ENCODE results near the gene UBA7.

UBA7 gene

DNA sequence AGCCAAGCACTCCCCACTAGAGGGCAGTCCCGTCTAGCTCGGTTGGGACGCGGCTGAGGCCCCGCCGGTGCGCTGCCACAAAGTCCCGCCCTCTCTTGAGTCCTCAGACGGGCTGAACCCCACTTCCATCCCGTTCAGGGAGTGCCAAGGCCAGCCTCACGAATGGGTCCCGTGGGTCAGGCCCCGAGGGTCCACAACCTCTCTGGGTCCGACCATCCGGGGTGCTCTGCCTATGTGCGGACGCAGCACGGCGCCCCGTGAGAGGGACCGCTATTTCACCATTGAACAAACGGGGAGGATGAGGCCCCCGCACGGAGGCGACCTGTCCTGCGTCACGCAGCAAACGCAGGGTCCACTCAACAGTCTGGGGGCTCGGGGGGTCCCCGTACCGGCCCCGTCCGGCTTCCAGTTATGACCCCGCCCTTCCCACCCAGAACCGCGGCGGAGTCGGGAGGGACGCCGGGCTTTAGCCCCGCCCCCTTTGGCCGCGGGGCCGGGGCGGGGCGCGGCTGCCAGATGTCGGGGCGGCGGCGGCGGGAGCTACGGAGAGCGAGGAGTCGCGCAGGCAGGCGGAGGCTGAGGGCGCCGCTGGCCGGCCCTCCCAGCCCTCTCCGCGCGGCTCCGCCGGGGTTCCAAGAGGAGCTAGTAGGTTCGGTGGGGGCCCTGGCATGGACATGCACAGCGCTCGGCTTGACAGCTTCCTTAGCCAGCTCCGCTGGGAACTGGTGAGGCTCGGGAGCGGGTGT, 10.9 kb downstream of the UBA7 start, which contains the start of gene INKA1:
Gene INKA1, plus strand, starts transcription at position 543 of the 746 bp plus-strand sequence. Its CDS starts 132 bp downstream, at position 675.
- ATAC-seq (replicated peaks; ENCODE audit: extremely low read depth, poor library complexity, severe bottlenecking): peak; percentile 89
- peak; percentile 80 to 83 for DNase-seq (ENCODE audit: low spot score in 2 of 2)
- Mint-ChIP-seq H3K27me3 (no peaks in the 10 kb centered on the region), H3K9me3 (no peaks in the 10 kb centered on the region), H3K36me3 (ENCODE audit: insufficient read depth) (peaks cover 10% of the 10 kb centered on the region), H3K4me1 (peaks cover 29% of the 10 kb centered on the region), H3K27ac (ENCODE audit: low read depth) (peak within 1 kb of the TSS; percentile 68), H3K4me3 (peak within 1 kb of the TSS; percentile 86)

DNA sequence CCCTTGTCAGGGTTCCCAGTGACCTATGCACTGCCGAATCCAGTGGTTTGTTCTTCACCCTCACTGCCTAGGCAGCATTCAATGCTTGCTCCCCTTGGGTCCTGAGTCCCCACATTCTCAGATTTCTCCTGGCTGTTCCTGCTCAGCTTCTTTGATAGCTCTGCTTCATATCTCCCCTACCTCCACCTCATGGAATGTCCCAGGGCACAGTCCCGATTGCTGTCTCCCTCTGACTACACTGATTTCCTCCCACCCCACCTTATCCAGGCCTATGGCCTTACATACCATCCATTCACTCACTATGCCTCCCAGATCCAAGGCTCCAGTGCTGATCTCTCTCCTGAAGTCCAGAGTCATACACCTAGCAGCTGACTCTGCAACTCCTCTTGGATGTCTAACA, 12.6 kb downstream of the UBA7 start:
- Mint-ChIP-seq H3K9me3 (no peaks in the 10 kb centered on the region), H3K27ac (ENCODE audit: low read depth) (no peak overlapping the region), H3K36me3 (ENCODE audit: insufficient read depth) (peaks cover 10% of the 10 kb centered on the region), H3K4me3 (no peak overlapping the region), H3K4me1 (peaks cover 20% of the 10 kb centered on the region), H3K27me3 (no peaks in the 10 kb centered on the region)
- ATAC-seq (replicated peaks; ENCODE audit: extremely low read depth, poor library complexity, severe bottlenecking): no peak
- no peak for DNase-seq (ENCODE audit: low spot score in 2 of 2)

DNA sequence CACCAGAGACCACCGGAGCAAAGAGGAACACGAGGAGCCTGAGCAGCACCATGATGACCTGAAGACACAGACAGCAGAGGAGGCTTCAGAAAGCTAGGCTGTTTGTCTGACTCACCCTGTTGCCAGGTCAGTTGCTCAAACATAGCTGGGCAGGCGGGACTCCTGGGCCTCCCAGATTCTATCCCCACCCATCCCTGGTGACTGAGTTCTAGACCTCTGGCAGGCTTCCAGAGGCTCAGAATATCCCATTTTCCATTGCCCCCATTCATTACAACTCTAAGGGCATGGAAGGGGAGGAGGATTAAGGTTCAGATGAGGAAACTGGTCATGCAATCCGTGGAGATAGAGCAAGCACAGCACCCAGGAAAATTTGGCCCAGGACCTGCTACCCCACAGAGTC, 14.0 kb downstream of the UBA7 start, which contains the start of gene CDHR4:
Gene CDHR4, minus strand, starts transcription at position 113 of the 400 bp plus-strand sequence. Its CDS starts 61 bp downstream, at position 52.
- no peak within 1 kb of the TSS for H3K27ac Mint-ChIP-seq (ENCODE audit: low read depth)
- H3K9me3 Mint-ChIP-seq: no peaks in the 10 kb centered on the region
- ATAC-seq (replicated peaks; ENCODE audit: extremely low read depth, poor library complexity, severe bottlenecking) (no peak), DNase-seq (ENCODE audit: low spot score in 2 of 2) (no peak)
- H3K4me1 Mint-ChIP-seq: peaks cover 10% of the 10 kb centered on the region
- no peak within 1 kb of the TSS for H3K4me3 Mint-ChIP-seq
- peaks cover 6% of the 10 kb centered on the region for H3K36me3 Mint-ChIP-seq (ENCODE audit: insufficient read depth)
- H3K27me3 Mint-ChIP-seq: no peaks in the 10 kb centered on the region

- Mint-ChIP-seq H3K27me3 (no peaks in the 10 kb centered on the region), H3K36me3 (ENCODE audit: insufficient read depth) (peaks cover 5% of the 10 kb centered on the region), H3K27ac (ENCODE audit: low read depth) (no peak overlapping the region), H3K4me3 (no peak overlapping the region), H3K4me1 (peaks cover 10% of the 10 kb centered on the region), H3K9me3 (no peaks in the 10 kb centered on the region)
- ATAC-seq (replicated peaks; ENCODE audit: extremely low read depth, poor library complexity, severe bottlenecking) (no peak), DNase-seq (ENCODE audit: low spot score in 2 of 2) (no peak)
Measured at GRCh38 chr3:49799105-49799504, 14.6 kb downstream of the UBA7 start.

DNA sequence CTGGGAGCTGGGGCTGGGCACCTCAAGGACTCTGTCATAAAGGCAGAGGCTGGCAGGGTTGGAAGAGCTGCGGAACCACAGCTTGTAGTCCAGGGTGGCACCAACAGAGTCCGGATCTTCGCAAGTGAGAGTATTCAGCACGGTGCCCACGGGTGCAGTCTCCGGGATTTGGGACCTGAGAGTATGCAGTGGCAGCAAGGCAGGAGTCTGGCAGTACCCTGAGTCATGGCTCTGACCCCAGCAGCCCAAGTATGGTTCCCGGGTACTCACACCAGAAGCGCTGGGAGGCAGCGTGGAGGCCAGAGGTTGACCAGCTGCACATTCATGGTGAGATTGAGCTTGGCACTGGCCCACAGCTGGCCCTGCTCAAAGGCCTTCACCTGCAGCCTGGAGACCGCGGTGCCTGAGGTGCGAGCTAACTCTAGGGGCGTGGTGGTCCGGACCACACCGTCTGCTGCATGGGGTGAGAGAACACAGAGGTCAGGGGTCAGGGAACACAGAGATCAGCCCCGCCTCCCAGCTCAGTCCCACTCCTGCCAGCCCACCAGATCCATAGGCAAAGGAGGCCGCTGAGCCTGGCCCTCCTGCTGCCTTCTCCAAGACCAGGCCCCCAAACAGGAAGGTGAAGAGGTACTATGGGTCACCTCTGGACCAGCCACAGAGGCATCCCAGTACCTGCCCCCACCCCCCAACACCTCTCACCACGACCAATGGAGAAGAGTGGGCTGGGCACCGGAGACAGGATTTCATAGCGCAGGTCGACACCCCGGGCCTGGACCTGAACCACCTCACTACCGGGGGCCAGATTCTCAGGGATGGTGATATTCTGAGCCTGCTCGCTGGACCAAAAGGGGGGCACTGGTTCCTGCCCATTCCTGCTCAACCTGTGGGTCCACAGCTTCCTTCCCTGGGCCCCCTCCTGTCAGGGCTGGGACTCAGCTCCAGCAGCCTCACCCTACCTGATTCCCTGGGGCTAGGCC, 18.5 kb downstream of the UBA7 start:
- Mint-ChIP-seq H3K4me1 (peaks cover 3% of the 10 kb centered on the region), H3K27me3 (no peaks in the 10 kb centered on the region), H3K27ac (ENCODE audit: low read depth) (no peak overlapping the region), H3K9me3 (no peaks in the 10 kb centered on the region), H3K36me3 (ENCODE audit: insufficient read depth) (peaks cover 1% of the 10 kb centered on the region), H3K4me3 (no peak overlapping the region)
- DNase-seq (ENCODE audit: low spot score in 2 of 2) (no peak), ATAC-seq (replicated peaks; ENCODE audit: extremely low read depth, poor library complexity, severe bottlenecking) (no peak)

DNA sequence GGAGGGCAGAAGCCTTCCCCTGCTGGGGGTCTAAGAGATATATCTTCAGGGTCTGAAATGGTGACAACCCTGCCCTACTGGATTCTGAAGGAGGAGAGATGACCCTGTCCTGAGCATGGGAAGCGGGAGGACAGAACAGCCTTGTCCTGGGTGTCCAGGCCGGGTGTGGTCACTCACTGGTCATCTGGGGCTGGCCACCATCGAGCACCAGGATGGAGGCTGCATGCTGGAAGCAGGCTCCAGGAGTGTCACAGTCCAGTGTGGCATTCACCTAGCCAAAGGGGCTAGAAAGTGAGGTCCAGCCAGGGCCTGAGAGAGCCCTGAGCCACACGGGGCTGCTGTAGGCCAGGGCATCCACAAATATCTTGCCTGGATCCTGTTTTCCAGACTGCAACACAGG, 19.3 kb downstream of the UBA7 start:
- H3K4me3 Mint-ChIP-seq: no peak overlapping the region
- peaks cover 5% of the 10 kb centered on the region for H3K36me3 Mint-ChIP-seq (ENCODE audit: insufficient read depth)
- ATAC-seq (replicated peaks; ENCODE audit: extremely low read depth, poor library complexity, severe bottlenecking): no peak
- H3K27ac Mint-ChIP-seq (ENCODE audit: low read depth): no peak overlapping the region
- peaks cover 8% of the 10 kb centered on the region for H3K4me1 Mint-ChIP-seq
- no peaks in the 10 kb centered on the region for H3K9me3 Mint-ChIP-seq
- no peak for DNase-seq (ENCODE audit: low spot score in 2 of 2)
- H3K27me3 Mint-ChIP-seq: no peaks in the 10 kb centered on the region

DNA sequence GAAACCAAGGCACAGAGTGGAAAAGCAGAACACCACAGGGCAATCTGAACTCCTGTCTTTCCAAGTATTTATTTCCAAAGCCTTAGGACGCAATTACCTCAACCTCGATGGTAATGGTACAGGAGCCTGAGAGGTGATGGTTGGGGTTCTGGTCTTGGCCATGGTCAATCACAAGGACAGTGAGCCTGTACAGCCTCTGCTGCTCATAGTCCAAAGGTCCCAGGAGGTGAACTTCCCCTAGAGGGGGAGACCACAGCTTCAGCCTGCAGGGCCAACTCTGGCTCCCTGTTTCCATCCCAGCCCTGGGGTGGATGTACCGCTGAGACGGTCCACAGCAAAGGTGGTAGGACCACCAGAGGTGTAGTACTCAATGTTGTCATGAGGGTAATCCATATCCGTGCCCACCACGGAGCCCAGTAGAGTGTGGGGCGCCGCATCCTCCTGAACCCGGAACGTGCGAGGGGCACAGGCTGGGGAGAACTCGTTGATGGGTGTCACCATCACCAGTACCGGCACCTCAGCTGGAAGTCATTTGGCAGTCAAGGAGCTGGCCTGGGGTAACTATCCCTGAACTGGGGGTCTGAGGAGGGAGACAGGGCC, 20.2 kb downstream of the UBA7 start:
- Mint-ChIP-seq H3K36me3 (ENCODE audit: insufficient read depth) (peaks cover 5% of the 10 kb centered on the region), H3K4me1 (peaks cover 8% of the 10 kb centered on the region), H3K27ac (ENCODE audit: low read depth) (no peak overlapping the region), H3K9me3 (no peaks in the 10 kb centered on the region), H3K27me3 (no peaks in the 10 kb centered on the region), H3K4me3 (no peak overlapping the region)
- DNase-seq (ENCODE audit: low spot score in 2 of 2): no peak
- ATAC-seq (replicated peaks; ENCODE audit: extremely low read depth, poor library complexity, severe bottlenecking): no peak

DNA sequence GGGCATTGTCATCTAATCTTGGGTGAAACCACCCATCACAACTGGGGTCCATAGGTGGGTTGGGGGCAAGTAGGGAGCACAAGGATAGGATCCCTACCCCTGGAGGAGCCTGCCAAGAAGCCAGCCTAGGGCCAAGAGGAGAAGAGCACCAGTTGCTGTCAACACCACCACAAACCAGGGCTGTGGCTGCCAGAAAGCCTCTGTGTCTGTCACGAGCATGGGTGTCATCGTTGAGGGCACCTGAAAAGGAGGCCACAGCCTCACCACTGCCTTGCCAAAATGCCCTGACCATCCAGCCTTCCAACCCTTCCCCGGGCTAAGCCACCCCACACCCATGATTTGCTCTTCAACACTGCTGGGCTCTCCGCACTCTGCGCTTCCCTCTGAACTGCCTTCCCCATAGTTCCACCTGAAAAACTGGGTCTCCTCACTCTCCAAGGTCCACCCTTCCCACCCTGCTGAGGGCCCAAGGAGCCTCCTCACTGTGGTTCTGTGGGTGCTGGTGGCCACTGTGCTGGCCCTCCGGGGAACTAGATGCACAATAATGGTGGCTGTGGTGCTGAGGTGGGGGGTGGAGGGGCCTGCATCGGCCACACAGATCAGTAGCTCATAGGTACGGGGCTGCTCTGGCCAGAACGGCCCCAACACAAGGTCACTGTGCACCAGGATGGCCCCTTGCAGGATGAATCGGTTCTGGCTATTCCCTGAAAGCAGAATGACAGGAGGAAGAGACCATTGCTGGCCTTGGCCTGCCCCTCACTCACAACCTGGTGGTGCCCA, 21.2 kb downstream of the UBA7 start:
- Mint-ChIP-seq H3K36me3 (ENCODE audit: insufficient read depth) (peaks cover 5% of the 10 kb centered on the region), H3K4me1 (peaks cover 8% of the 10 kb centered on the region), H3K9me3 (no peaks in the 10 kb centered on the region), H3K27ac (ENCODE audit: low read depth) (no peak overlapping the region), H3K4me3 (no peak overlapping the region), H3K27me3 (no peaks in the 10 kb centered on the region)
- DNase-seq (ENCODE audit: low spot score in 2 of 2) (no peak), ATAC-seq (replicated peaks; ENCODE audit: extremely low read depth, poor library complexity, severe bottlenecking) (no peak)

GRCh38 chr3:49791571-49791970, 22.2 kb downstream of the UBA7 start:
- no peak overlapping the region for H3K4me3 Mint-ChIP-seq
- no peaks in the 10 kb centered on the region for H3K27me3 Mint-ChIP-seq
- H3K27ac Mint-ChIP-seq (ENCODE audit: low read depth): no peak overlapping the region
- no peak for DNase-seq (ENCODE audit: low spot score in 2 of 2)
- H3K9me3 Mint-ChIP-seq: no peaks in the 10 kb centered on the region
- H3K36me3 Mint-ChIP-seq (ENCODE audit: insufficient read depth): peaks cover 6% of the 10 kb centered on the region
- no peak for ATAC-seq (replicated peaks; ENCODE audit: extremely low read depth, poor library complexity, severe bottlenecking)
- peaks cover 16% of the 10 kb centered on the region for H3K4me1 Mint-ChIP-seq

DNA sequence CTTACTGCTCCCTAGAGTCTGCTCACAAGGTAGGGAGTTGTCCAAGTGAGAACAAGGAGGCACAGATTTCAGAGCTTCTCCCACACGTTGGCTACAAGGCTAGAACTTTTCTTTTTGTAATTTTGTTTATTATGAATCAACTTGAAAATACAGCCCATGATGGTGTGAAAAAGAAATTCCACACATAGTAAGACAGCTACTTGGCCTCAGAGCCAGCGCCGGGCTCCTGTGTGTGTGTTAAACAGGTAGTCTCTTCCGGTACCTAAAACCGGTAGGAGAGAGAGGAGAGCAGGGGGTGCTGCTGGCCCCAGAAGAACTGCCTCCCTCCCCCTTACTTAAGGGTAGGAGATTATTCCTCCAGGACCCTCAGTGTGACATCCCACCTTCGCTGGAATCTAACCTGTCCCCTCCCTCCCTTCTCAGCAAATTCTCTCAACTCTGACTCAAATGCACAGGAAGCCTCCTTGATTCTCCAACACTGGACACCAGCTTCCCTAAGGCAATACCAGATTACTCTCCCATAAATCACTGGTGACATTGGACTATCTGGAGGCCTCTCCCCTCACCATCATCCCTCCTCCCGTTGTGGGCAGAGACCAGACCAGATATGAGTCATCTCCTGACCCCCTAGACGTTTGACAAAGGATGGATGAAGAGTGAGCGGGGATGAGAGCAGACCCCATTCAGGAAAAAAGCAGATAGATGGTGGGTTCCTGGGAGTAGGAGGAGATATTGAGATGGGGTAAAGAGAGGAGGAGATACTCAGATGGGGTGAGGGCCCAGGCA, 22.9 kb downstream of the UBA7 start:
- ATAC-seq (replicated peaks; ENCODE audit: extremely low read depth, poor library complexity, severe bottlenecking): no peak
- H3K27me3 Mint-ChIP-seq: no peaks in the 10 kb centered on the region
- H3K4me3 Mint-ChIP-seq: no peak overlapping the region
- H3K4me1 Mint-ChIP-seq: peaks cover 17% of the 10 kb centered on the region
- H3K27ac Mint-ChIP-seq (ENCODE audit: low read depth): peak overlapping the region; percentile 85
- H3K36me3 Mint-ChIP-seq (ENCODE audit: insufficient read depth): peaks cover 8% of the 10 kb centered on the region
- no peaks in the 10 kb centered on the region for H3K9me3 Mint-ChIP-seq
- DNase-seq (ENCODE audit: low spot score in 2 of 2): no peak

- Mint-ChIP-seq H3K27me3 (no peaks in the 10 kb centered on the region), H3K4me1 (peaks cover 29% of the 10 kb centered on the region), H3K4me3 (no peak overlapping the region), H3K27ac (ENCODE audit: low read depth) (no peak overlapping the region), H3K36me3 (ENCODE audit: insufficient read depth) (peaks cover 13% of the 10 kb centered on the region), H3K9me3 (no peaks in the 10 kb centered on the region)
- no peak for DNase-seq (ENCODE audit: low spot score in 2 of 2)
- no peak for ATAC-seq (replicated peaks; ENCODE audit: extremely low read depth, poor library complexity, severe bottlenecking)
Measured at GRCh38 chr3:49788056-49788455, 25.7 kb downstream of the UBA7 start.
